ENCODE data around the gene MCU. TPM values are rescaled to one million over a fixed set of nuclear protein-coding genes. Genes with fewer than 3 reads are reported as not detected.

The MCU gene
- polyA plus RNA-seq, 1 of the 3 experiments (the other 2 are of a cell fraction) = 20.6 TPM

DNA sequence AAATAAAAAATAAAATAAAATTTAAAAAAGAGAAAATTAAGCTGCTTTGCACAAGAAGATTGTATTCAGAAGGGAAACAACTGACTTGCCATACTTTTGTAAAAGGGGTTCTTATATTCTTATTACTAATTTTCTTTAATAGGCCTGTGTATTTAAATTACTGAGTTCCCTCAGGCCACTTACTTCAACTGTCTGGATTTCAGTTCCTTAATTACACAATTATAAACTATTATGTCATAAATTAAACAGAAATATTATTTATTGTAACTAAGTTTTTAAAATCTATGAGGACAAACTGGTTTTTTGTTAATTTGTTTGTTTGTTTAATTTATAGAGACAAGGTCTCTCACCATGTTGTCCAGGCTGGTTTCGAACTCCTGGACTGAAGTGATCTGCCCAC lies 43.6 kb upstream of the MCU start:
- Histone ChIP-seq H2AFZ (ENCODE audit: low read depth) (no peak overlapping the region), H3K79me2 (ENCODE audit: insufficient read depth) (no peaks in the 10 kb centered on the region), H3K4me3 (ENCODE audit: low read depth in 2 of 2, low read length in 1 of 2) (no peak overlapping the region), H3K36me3 (replicated peaks in 1 of 2; ENCODE audit: control insufficient read depth in 1 of 2, insufficient read depth in 2 of 2, low read length in 1 of 2) (no peaks in the 10 kb centered on the region), H3F3A (replicated peaks; ENCODE audit: insufficient read depth) (no peaks in the 10 kb centered on the region), H3K9me3 (no peaks in the 10 kb centered on the region), H4K20me1 (ENCODE audit: insufficient read depth) (no peaks in the 10 kb centered on the region), H3K9me2 (no peaks in the 10 kb centered on the region), H3K27me3 (ENCODE audit: insufficient read depth) (no peaks in the 10 kb centered on the region), H3K4me1 (ENCODE audit: control insufficient read depth in 1 of 2, insufficient read depth in 2 of 2, low read depth in 1 of 2, low read length in 1 of 2) (no peaks in the 10 kb centered on the region), H3K4me2 (no peak overlapping the region), H3K9ac (no peak overlapping the region), H3K27ac (ENCODE audit: low read depth in 2 of 2, low read length in 1 of 2) (no peak overlapping the region)
- TF ChIP-seq NRF1 (IDR thresholded peaks at IDR 0.05; ENCODE audit: low read depth, low read length) = no peak
- TF ChIP-seq, protein P1, sequence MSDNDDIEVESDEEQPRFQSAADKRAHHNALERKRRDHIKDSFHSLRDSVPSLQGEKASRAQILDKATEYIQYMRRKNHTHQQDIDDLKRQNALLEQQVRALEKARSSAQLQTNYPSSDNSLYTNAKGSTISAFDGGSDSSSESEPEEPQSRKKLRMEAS (IDR thresholded peaks at IDR 0.05; ENCODE audit: low read depth) = no peak
- TF ChIP-seq MEF2A (IDR thresholded peaks at IDR 0.05; ENCODE audit: borderline replicate concordance, low read depth) = no peak
- TF ChIP-seq, protein P2, sequence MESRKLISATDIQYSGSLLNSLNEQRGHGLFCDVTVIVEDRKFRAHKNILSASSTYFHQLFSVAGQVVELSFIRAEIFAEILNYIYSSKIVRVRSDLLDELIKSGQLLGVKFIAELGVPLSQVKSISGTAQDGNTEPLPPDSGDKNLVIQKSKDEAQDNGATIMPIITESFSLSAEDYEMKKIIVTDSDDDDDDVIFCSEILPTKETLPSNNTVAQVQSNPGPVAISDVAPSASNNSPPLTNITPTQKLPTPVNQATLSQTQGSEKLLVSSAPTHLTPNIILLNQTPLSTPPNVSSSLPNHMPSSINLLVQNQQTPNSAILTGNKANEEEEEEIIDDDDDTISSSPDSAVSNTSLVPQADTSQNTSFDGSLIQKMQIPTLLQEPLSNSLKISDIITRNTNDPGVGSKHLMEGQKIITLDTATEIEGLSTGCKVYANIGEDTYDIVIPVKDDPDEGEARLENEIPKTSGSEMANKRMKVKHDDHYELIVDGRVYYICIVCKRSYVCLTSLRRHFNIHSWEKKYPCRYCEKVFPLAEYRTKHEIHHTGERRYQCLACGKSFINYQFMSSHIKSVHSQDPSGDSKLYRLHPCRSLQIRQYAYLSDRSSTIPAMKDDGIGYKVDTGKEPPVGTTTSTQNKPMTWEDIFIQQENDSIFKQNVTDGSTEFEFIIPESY (IDR thresholded peaks at IDR 0.05; ENCODE audit: borderline replicate concordance, low read depth) = no peak
- TF ChIP-seq SIN3A (IDR thresholded peaks at IDR 0.05; ENCODE audit: borderline replicate concordance, low read depth, low read length) = no peak
- TF ChIP-seq, protein P3, sequence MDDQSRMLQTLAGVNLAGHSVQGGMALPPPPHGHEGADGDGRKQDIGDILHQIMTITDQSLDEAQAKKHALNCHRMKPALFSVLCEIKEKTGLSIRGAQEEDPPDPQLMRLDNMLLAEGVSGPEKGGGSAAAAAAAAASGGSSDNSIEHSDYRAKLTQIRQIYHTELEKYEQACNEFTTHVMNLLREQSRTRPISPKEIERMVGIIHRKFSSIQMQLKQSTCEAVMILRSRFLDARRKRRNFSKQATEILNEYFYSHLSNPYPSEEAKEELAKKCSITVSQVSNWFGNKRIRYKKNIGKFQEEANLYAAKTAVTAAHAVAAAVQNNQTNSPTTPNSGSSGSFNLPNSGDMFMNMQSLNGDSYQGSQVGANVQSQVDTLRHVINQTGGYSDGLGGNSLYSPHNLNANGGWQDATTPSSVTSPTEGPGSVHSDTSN (IDR thresholded peaks at IDR 0.05) = no peak
- TF ChIP-seq, protein P4, sequence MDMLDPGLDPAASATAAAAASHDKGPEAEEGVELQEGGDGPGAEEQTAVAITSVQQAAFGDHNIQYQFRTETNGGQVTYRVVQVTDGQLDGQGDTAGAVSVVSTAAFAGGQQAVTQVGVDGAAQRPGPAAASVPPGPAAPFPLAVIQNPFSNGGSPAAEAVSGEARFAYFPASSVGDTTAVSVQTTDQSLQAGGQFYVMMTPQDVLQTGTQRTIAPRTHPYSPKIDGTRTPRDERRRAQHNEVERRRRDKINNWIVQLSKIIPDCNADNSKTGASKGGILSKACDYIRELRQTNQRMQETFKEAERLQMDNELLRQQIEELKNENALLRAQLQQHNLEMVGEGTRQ (IDR thresholded peaks at IDR 0.05; ENCODE audit: borderline replicate concordance, low read depth, low read length) = no peak
- TF ChIP-seq, protein P5, sequence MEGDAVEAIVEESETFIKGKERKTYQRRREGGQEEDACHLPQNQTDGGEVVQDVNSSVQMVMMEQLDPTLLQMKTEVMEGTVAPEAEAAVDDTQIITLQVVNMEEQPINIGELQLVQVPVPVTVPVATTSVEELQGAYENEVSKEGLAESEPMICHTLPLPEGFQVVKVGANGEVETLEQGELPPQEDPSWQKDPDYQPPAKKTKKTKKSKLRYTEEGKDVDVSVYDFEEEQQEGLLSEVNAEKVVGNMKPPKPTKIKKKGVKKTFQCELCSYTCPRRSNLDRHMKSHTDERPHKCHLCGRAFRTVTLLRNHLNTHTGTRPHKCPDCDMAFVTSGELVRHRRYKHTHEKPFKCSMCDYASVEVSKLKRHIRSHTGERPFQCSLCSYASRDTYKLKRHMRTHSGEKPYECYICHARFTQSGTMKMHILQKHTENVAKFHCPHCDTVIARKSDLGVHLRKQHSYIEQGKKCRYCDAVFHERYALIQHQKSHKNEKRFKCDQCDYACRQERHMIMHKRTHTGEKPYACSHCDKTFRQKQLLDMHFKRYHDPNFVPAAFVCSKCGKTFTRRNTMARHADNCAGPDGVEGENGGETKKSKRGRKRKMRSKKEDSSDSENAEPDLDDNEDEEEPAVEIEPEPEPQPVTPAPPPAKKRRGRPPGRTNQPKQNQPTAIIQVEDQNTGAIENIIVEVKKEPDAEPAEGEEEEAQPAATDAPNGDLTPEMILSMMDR (IDR thresholded peaks at IDR 0.05) = no peak
- no peak for TF ChIP-seq CHD2 (IDR thresholded peaks at IDR 0.05; ENCODE audit: low read length, partially characterized antibody)
- TF ChIP-seq TAF1 (IDR thresholded peaks at IDR 0.05; ENCODE audit: borderline replicate concordance, low read depth, low read length) = no peak
- no peak for TF ChIP-seq EP300 (IDR thresholded peaks at IDR 0.05; ENCODE audit: borderline replicate concordance in 1 of 2, low read depth in 1 of 2, low read length in 1 of 2)
- TF ChIP-seq, protein P6, sequence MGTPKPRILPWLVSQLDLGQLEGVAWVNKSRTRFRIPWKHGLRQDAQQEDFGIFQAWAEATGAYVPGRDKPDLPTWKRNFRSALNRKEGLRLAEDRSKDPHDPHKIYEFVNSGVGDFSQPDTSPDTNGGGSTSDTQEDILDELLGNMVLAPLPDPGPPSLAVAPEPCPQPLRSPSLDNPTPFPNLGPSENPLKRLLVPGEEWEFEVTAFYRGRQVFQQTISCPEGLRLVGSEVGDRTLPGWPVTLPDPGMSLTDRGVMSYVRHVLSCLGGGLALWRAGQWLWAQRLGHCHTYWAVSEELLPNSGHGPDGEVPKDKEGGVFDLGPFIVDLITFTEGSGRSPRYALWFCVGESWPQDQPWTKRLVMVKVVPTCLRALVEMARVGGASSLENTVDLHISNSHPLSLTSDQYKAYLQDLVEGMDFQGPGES (IDR thresholded peaks at IDR 0.05; ENCODE audit: low read depth, low read length) = no peak
- TF ChIP-seq, protein P7, sequence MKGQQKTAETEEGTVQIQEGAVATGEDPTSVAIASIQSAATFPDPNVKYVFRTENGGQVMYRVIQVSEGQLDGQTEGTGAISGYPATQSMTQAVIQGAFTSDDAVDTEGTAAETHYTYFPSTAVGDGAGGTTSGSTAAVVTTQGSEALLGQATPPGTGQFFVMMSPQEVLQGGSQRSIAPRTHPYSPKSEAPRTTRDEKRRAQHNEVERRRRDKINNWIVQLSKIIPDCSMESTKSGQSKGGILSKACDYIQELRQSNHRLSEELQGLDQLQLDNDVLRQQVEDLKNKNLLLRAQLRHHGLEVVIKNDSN (IDR thresholded peaks at IDR 0.05; ENCODE audit: borderline replicate concordance, low read depth) = no peak
- TF ChIP-seq FOXJ3 (CRISPR knock-in tag; IDR thresholded peaks at IDR 0.05) = no peak
- TF ChIP-seq FOSL2 (IDR thresholded peaks at IDR 0.05; ENCODE audit: borderline replicate concordance, low read depth) = no peak
- no peak for TF ChIP-seq GABPA (IDR thresholded peaks at IDR 0.05; ENCODE audit: low read depth)
- TF ChIP-seq MXI1 (IDR thresholded peaks at IDR 0.05; ENCODE audit: low read depth, low read length) = no peak
- TF ChIP-seq JUND (IDR thresholded peaks at IDR 0.05) = no peak
- no peak for TF ChIP-seq GATA2 (CRISPR knock-in tag; IDR thresholded peaks at IDR 0.05)
- TF ChIP-seq EZH2phosphoT487 (IDR thresholded peaks at IDR 0.05; ENCODE audit: borderline replicate concordance, low read depth) = no peak
- POLR2A ChIA-PET = no interaction called here
- 90% methylated on average over 1 of the region's 1 CpG for WGBS (ENCODE audit: low lambda C conversion rate)
- CTCF ChIA-PET = no interaction called here
- no peak for DNase-seq

Data from SK-N-SH (cell line).